GM12874 (cell line): Measurements from ENCODE around the gene MEF2C.

Source experiments
- CTCF ChIP-seq: IDR thresholded peaks from 2 replicates; pipeline ENCODE4 v1.5.1; 2011; ENCODE audit warnings: low read depth, mild to moderate bottlenecking, control low read depth, low read length, moderate library complexity; ENCODE audit not compliant: insufficient read depth

MEF2C gene

GRCh38 chr5:88830567-88830966, 52.4 kb downstream of the MEF2C start:
- no peak for TF ChIP-seq CTCF

- no peak for TF ChIP-seq CTCF
Observed at GRCh38 chr5:88829775-88830174, 53.2 kb downstream of the MEF2C start.

GRCh38 chr5:88829054-88829453, 53.9 kb downstream of the MEF2C start:
- TF ChIP-seq CTCF, result peak; percentile 48; the same call in 1 of the 2 replicates

- no peak for TF ChIP-seq CTCF
Observed at GRCh38 chr5:88827997-88828396, 55.0 kb downstream of the MEF2C start.

GRCh38 chr5:88826646-88827585, 56.1 kb downstream of the MEF2C start:
- TF ChIP-seq CTCF, result no peak

- TF ChIP-seq CTCF, result no peak
Observed at GRCh38 chr5:88825584-88826315, 57.2 kb downstream of the MEF2C start.

- no peak for TF ChIP-seq CTCF
Observed at GRCh38 chr5:88824892-88825583, 57.9 kb downstream of the MEF2C start.
